ENCODE data around the gene CCDC195. TPM values are rescaled to one million over a fixed set of nuclear protein-coding genes. Genes with fewer than 3 reads are reported as not detected.
"Not testable (repeated sequence)": the region's sequence is repeated elsewhere in the genome, so short reads cannot be mapped to it uniquely, and the experiment has no call there.

The CCDC195 gene
- total RNA-seq, 1 experiment from 2014 or later: not detected

GRCh38 chr2:224668123-224668909 lies 47.8 kb downstream of the CCDC195 start:
- no peaks in the 10 kb centered on the region for H3K27me3 ChIP-seq (ENCODE audit: insufficient read depth, low read depth)
- no peaks in the 10 kb centered on the region for H3K79me2 ChIP-seq (ENCODE audit: low read depth)
- no peak overlapping the region for H3K4me2 ChIP-seq
- TF ChIP-seq EZH2 (IDR thresholded peaks at IDR 0.05; ENCODE audit: low read depth): no peak
- TF ChIP-seq CTCF (conservative IDR thresholded peaks at IDR 0.05): no peak
- ChIA-PET CTCF (no interaction called here), POLR2A (ENCODE audit: unreplicated experiment) (no interaction called here)
- H3K27ac ChIP-seq: no peak overlapping the region
- peaks cover 13% of the 10 kb centered on the region; the same call in 1 of the 2 replicates for H3K9me3 ChIP-seq (ENCODE audit: insufficient read depth, low read depth)
- no peak overlapping the region for H3K4me3 ChIP-seq
- no peaks in the 10 kb centered on the region for H3K36me3 ChIP-seq (ENCODE audit: low read depth)
- no peaks in the 10 kb centered on the region for H4K20me1 ChIP-seq (ENCODE audit: insufficient read depth)
- no peaks in the 10 kb centered on the region for H3K4me1 ChIP-seq (replicated peaks; ENCODE audit: insufficient read depth)
- peak overlapping the region; percentile 11; the same call in 1 of the 2 replicates for H2AFZ ChIP-seq
- intact Hi-C loops (cut with micrococcal nuclease; ENCODE audit: unreplicated experiment): no loop called here
- H3F3A ChIP-seq (ENCODE audit: insufficient read depth, low read depth): no peaks in the 10 kb centered on the region; the same call in 1 of the 2 replicates
- 0 out of 2 replicates have a peak, but pooled peaks cover 6% of the 10 kb centered on the region for H3K9me2 ChIP-seq (ENCODE audit: insufficient read depth)
- DNase-seq: no peak
- no TSS peak for BruUV-seq (replicated peaks)

DNA sequence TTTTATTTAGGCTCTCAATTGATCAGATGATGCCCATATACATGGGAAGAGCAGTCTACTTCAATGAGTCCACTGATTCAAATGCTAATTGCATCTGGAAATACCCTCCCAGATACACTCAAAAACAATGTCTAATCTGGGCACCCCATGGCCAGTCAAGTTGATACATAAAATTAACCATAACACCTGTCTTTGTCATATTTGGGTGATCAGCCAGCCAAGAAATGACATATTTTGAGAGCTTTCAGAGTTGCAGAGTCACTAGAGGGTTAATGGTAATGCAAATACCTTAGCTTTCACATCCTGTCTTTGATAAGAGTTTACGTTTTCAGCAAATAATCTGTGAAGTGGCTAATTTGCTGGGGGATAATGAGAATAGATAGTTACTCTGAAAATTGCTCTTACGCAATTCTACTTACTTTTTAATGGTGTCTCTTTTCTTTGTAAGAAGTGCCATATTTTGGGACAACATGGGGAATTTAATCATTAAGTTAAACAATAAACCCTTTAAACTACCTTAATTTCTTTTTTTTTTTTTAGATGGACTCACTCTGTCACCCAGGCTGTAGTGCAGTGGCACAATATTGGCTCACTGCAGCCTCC lies 49.1 kb downstream of the CCDC195 start:
- Histone ChIP-seq H3K4me1 (replicated peaks; ENCODE audit: insufficient read depth) (no peaks in the 10 kb centered on the region), H3K36me3 (ENCODE audit: low read depth) (no peaks in the 10 kb centered on the region), H3K9me3 (ENCODE audit: insufficient read depth, low read depth) (peaks cover 18% of the 10 kb centered on the region; the same call in 1 of the 2 replicates), H3K4me3 (no peak overlapping the region), H3K9me2 (ENCODE audit: insufficient read depth) (0 out of 2 replicates have a peak, but pooled peaks cover 3% of the 10 kb centered on the region), H3F3A (ENCODE audit: insufficient read depth, low read depth) (no peaks in the 10 kb centered on the region; the same call in 1 of the 2 replicates), H4K20me1 (ENCODE audit: insufficient read depth) (no peaks in the 10 kb centered on the region), H3K79me2 (ENCODE audit: low read depth) (no peaks in the 10 kb centered on the region), H3K27me3 (ENCODE audit: insufficient read depth, low read depth) (no peaks in the 10 kb centered on the region), H2AFZ (no peak overlapping the region), H3K4me2 (no peak overlapping the region), H3K27ac (no peak overlapping the region)
- TF ChIP-seq CTCF (conservative IDR thresholded peaks at IDR 0.05) (no peak), EZH2 (IDR thresholded peaks at IDR 0.05; ENCODE audit: low read depth) (no peak)
- intact Hi-C loops (cut with micrococcal nuclease; ENCODE audit: unreplicated experiment): no loop called here
- no peak for DNase-seq
- ChIA-PET CTCF (no interaction called here), POLR2A (ENCODE audit: unreplicated experiment) (no interaction called here)
- no TSS peak for BruUV-seq (replicated peaks)

- H3K4me2 ChIP-seq; H3K36me3 ChIP-seq (ENCODE audit: low read depth); POLR2A ChIA-PET (ENCODE audit: unreplicated experiment); H3K27me3 ChIP-seq (ENCODE audit: insufficient read depth, low read depth); H3K27ac ChIP-seq; DNase-seq; H3K9me2 ChIP-seq (ENCODE audit: insufficient read depth); BruUV-seq (replicated peaks); H3K79me2 ChIP-seq (ENCODE audit: low read depth); CTCF ChIA-PET; H3K4me1 ChIP-seq (replicated peaks; ENCODE audit: insufficient read depth); H2AFZ ChIP-seq; H3F3A ChIP-seq (ENCODE audit: insufficient read depth, low read depth); H3K4me3 ChIP-seq; H4K20me1 ChIP-seq (ENCODE audit: insufficient read depth); intact Hi-C loops (cut with micrococcal nuclease; ENCODE audit: unreplicated experiment): not testable (repeated sequence)
- H3K9me3 ChIP-seq (ENCODE audit: insufficient read depth, low read depth): peaks cover 18% of the 10 kb centered on the region; the same call in 1 of the 2 replicates
These were observed 52.8 kb downstream of the CCDC195 start for GRCh38 chr2:224663322-224663721.

DNA sequence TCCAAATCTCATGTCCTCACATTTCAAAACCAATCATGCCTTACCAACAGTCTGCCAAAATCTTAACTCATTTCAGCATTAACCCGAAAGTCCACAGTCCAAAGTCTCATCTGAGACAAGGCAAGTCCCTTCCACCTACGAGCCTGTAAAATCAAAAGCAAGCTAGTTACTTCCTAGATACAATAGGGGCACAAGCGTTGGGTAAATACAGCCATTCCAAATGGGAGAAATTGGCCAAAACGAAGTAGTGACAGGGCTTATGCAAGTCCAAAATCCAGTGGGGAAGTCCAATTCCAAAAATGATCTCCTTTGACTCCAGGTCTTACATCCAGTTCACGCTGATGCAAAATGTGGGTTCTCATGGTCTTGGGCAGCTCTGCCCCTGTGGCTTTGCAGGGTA lies 54.5 kb downstream of the CCDC195 start:
- H2AFZ ChIP-seq; CTCF ChIA-PET; H3F3A ChIP-seq (ENCODE audit: insufficient read depth, low read depth); H3K4me2 ChIP-seq; intact Hi-C loops (cut with micrococcal nuclease; ENCODE audit: unreplicated experiment); H4K20me1 ChIP-seq (ENCODE audit: insufficient read depth); H3K9me2 ChIP-seq (ENCODE audit: insufficient read depth); H3K27ac ChIP-seq; BruUV-seq (replicated peaks); DNase-seq; H3K27me3 ChIP-seq (ENCODE audit: insufficient read depth, low read depth); H3K36me3 ChIP-seq (ENCODE audit: low read depth); POLR2A ChIA-PET (ENCODE audit: unreplicated experiment); H3K4me3 ChIP-seq; H3K4me1 ChIP-seq (replicated peaks; ENCODE audit: insufficient read depth); H3K79me2 ChIP-seq (ENCODE audit: low read depth): not testable (repeated sequence)
- H3K9me3 ChIP-seq (ENCODE audit: insufficient read depth, low read depth): peaks cover 18% of the 10 kb centered on the region; the same call in 1 of the 2 replicates
